COLO668 (cell line): ENCODE data around the gene ZNF785.
"Not testable (repeated sequence)": the region's sequence is repeated elsewhere in the genome, so short reads cannot be mapped to it uniquely, and the experiment has no call there.

Experiments used
- DNase-seq: peaks from one replicate; lab custom pipeline; 2025; ENCODE audit not compliant: unreplicated experiment; lab: John Stamatoyannopoulos, UW

The ZNF785 gene

DNA sequence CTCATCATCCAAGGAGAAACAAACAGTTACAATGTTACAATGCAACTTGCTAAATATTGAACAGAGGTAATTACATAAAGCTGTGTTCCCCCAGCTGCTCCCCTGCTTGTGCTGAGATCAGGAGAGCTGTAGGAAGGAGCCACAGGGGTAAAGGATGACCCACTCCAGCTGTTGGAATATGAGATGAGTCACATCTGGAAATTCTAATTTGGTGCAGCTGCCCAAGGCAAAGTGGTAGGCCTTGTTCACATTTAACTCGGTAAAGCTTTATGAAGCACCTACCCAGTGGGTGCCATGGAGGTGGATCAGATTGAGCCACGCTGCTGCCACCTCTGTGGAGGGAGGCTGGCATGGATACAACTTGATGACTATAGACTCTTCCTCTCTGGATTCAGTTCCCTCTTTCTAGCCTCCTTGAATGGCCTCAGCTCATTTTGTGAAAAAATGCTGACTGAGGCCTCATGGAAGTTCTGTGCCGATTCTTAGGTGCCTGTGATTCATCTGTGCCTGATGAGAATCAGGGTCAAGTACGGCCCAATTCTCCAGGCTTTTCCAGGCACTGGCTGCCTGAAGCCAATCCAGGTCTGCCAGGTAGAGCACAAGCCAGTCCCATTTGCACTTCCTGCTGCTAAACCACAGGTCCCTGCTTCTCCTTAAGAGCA, 17.2 kb upstream of the ZNF785 start:
- DNase-seq = no peak

DNA sequence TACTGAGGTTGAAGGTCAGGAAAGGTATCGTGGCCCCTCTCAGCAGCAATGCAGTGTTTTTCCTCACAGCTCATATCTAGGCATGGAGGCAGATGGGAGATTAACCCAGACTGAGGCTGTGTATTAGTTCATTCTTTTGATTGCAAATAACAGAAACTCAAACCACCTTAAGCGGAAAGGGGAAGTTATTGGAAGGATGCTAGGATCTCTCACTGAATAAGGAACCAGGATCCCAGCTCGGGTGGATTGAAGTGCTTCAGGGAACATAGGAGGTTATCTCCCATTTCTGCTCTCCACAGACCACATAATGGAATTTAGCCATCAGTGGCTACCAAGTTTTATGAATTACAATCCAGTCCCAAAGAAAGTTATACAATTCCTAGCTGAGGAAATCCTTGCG, 16.5 kb upstream of the ZNF785 start:
- no peak for DNase-seq

DNA sequence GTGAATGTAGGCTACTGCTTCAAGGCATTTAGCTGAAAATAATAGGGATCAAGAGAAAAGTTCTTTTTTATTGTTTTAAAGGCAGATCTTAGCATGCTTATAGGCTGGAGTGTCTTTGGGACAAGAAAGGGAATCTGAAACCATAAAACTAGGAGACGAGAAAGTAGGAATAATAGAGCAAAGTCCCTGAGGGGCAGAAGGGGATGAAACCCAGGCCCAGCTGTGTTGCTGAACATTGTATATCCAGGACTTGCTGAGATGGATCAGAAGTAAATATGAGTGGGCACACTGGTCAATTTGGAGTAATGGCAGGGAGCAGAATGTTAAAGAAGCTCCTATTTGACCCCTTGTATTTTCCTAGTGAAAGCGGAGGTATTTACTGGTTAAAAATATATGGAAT, 15.4 kb upstream of the ZNF785 start:
- no peak for DNase-seq

GRCh38 chr16:30600215-30600614, 14.7 kb upstream of the ZNF785 start:
- DNase-seq = peak; percentile 8

DNA sequence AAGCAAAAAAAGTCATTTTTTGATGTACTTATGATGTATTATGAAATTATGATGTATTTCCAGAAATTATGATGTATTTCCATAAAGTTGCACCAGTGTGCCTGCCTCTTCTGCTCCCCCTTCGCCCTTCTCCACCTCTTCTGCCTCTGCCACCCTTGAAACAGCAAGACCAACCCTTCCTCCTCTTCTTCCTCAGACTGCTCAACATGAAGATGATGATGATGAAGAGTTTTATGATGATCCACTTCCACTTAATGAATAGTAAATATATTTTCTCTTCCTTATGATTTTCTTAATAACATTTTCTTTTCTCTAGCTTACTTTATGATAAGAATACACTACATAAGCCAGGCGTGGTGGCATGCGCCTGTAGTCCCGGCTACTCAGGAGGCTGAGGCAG, 7.4 kb upstream of the ZNF785 start:
- DNase-seq = no peak

GRCh38 chr16:30590869-30591268, 5.4 kb upstream of the ZNF785 start:
- DNase-seq = not testable (repeated sequence)

DNA sequence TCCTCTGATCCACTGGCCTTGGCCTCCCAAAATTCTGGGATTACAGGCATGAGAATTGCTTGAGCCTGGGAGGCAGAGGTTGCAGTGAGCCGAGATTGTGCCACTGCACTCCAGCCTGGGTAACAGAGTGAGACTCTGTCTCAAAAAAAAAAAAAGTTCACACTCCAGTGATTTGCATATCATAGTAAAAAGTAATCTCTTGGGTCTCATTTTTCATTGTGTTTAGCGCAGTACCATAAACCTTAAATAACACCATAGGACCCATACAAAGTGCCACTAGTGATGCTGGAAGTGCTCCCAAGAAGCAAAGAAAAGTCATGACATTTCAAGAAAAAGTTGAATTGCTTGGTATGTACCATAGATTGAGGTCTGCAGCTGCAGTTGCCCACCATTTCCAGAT, 4.1 kb upstream of the ZNF785 start:
- not testable (repeated sequence) for DNase-seq

DNA sequence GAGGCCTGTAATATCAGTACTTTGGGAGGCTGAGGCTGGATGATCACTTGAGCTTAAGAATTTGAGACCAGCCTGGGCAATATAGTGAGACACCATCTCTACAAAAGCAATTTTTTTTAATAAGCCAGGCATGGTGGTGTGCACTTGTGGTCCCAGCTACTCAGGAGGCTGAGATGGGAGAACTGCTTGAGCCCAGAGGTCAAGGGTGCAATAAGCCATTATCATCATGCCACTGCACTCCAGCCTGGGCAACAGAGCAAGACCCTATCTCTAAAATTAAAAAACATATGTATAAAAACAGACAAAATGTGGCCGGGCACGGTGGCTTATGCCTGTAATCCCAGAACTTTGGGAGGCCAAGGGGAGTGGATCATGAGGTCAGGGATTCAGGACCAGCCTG, 3.2 kb upstream of the ZNF785 start:
- no peak for DNase-seq

DNA sequence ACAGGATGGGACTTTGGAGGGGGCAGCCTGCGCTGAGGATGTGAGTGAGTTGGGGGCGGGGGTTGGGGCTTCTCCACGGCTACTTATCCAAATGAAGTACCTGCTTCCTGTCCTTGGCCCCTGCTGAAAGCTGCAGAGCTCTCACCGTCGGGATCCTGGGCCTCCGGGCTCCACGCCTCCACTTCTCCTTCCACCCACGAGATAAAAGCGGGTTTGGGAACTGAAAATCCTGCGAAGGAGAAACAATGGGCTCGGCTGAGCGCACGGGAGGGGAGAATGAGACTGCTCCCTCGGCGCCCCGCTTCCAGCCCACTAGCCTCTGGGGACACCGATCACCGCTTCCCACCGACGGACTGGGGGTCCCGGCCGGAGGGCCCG, 486 bp downstream of the ZNF785 start:
- peak; percentile 56 for DNase-seq

DNA sequence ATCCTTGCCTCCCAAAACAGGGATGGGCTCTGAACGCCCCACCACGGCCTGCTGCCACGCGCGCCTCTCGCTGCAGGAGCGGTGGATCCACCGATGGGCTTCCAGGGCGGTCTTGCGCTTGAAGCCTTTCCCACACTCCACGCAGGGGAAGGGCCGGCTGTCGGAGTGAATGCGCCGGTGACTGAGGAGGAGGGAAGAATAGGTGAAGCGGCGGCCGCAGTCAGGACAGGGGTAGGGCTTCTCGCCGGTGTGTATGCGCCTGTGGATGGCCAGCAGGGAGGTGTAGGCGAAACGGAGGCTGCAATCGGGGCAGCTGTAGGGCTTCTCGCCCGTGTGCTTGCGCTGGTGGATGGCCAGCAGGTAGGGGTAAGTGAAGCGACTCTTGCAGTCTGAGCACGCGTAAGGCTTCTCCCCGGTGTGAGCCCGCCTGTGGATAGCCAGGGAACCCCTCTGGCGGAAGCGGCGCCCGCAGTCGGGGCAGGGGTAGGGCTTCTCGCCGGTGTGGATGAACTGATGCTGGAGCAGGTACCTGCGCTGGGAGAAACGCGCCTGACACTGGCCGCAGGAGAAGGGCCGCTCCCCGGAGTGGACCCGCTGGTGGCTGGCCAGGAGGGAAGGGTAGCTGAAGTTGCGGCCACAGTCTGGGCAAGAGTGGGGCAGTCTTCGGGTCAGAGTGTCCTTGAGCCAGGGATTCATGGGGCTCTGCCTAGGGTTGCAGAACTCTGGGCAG, 2.7 kb downstream of the ZNF785 start:
- no peak for DNase-seq

DNA sequence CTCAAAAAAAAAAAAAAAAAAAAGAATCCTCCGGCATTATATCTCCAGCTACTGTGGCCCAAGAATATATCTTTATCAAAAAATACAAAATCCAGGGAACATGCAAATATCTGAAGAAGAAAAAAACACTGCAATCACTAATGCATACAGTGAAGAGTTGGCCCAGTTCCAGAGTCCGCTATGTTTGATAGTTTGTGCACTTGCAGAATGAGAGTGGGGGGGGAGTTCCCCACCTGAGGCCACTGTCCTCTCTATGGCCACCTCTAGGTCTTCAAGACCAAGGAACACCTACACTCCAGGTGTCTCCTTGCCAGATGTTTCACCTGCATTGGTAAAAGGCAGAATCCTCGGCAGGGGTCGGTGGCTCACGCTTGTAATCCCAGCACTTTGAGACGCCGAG, 4.0 kb downstream of the ZNF785 start:
- no peak for DNase-seq

GRCh38 chr16:30574678-30575077, 10.8 kb downstream of the ZNF785 start:
- no peak for DNase-seq

DNA sequence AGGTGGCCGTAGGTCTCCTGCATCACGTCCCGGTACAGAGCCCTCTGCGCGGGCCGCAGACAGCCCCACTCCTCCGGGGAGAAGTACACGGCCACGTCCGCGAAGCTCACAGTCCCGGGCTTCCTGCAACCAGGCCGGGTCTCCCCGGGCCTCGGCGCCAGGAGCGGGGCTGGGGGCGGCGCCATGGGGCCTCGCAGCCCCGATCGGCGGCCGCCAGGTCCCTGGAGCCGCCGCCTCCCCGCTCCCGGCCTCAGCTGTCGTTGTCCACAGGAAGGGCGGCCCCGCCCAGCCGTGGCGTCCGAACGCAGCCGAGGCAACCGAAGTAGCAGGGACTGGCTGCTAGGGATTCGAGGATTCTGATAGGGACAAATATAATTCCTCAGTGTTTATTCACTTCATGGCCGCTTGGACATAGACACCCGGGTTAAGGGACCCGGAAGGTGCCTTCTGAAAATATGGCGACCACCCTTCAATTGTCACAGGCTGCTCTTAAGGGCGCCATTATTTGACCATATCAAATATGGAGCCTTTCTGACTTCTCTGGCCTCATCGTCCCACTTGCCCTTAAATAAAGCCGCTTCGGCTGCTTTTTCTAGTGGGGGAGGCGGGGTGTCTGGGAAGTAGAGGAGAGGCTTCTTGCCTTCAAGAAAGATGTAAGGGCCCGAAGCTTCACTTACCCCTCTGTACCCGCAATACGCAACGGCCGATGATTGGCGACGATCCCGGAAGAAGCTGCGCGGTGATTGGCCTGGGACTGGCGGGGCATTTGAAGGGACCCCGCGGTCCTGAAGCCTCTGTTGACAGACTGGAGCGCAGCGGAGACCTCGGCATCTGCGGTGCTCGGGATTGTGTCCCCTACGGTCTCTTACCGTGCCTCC, 13.8 kb downstream of the ZNF785 start, which contains the start of gene ZNF688:
ZNF688 (minus strand) TSS at position 270 of the 878 bp plus-strand sequence; CDS start at position 185, 85 bp downstream.
- peak; percentile 87 for DNase-seq

- peak; percentile 46 for DNase-seq
These were observed 14.7 kb downstream of the ZNF785 start for GRCh38 chr16:30570636-30571444.

DNA sequence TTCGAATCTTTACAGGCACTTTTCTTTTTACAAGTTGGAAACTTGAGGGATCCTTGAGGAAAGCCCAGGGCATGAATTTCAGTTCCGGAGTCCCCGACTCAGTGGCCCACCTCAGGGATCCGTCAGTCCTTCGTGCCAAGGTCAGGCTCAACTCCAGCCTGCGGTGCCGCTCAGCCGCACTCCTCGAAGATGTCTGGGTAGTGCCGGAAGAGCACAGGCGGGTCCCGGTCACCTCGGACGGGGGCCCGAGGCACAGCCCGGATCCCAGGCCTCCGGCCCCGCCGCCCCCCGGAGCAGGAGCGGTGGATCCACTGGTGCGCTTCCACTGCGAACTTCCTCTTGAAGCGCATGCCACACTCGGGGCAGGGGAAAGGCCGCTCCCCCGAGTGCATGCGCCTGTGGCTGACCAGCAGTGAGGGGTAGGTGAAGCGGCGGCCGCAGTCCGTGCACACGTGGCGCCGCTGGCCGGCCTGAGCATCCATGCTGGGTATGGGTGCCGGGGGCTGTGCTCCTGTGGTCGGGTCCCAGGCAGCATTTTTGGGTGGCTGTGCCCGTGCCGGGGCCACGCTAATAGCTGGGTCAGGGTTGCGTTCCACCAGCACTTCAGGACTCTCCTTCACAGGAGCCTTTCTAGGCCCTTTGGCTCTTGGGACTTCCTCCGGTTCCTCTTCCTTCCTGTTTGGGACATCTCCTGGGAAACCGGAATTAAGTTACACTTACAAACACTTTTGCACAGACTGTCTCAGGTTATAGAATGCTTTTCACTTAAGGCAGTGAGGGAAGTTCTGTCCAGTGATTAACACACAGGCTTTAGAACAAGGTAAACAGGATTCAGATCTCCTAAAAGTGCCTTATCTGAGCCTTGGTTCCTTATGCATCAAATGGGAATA, 15.5 kb downstream of the ZNF785 start:
- no peak for DNase-seq

GRCh38 chr16:30569281-30569680, 16.2 kb downstream of the ZNF785 start:
- DNase-seq = no peak

GRCh38 chr16:30567991-30568638, 17.4 kb downstream of the ZNF785 start:
- DNase-seq = no peak

- peak; percentile 6 for DNase-seq
These were observed 18.1 kb downstream of the ZNF785 start for GRCh38 chr16:30567160-30567990.
